ENCODE data around the gene VWA8. TPM values are rescaled to one million over a fixed set of nuclear protein-coding genes. Genes with fewer than 3 reads are reported as not detected.
"Not testable (repeated sequence)": the region's sequence is repeated elsewhere in the genome, so short reads cannot be mapped to it uniquely, and the experiment has no call there.

VWA8 gene
- total and polyA plus RNA-seq, 4 donors = 7.1 to 50.3 (median 12.4) TPM

DNA sequence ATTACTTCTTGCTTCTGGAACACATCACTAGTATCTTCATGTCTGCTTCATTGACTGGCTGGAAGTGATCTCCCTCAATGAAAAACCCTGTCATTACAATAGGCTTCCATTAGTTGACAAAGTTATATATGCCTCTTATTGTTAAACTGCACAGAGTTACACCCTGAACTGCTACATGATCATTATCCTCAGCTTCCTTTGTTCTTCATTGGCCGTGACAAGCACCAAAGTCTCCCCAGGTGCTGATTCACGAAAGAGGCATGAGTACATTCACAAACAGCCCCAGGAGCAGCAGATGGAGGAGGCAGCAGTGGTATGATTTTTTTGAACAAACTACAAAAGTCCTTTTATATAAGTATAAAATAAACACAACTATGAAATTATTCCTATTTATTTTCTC, 51.4 kb downstream of the VWA8 start:
- H3K36me3 ChIP-seq (ENCODE audit: control insufficient read depth in 4 of 4, insufficient read depth in 3 of 4, low read depth in 1 of 4, low read length in 3 of 4) = peaks cover 0 to 12% (median 10%) of the 10 kb centered on the region in 4 donors
- 95% methylated on average over 2 of the region's 2 CpGs for WGBS
- TF ChIP-seq, protein P1, sequence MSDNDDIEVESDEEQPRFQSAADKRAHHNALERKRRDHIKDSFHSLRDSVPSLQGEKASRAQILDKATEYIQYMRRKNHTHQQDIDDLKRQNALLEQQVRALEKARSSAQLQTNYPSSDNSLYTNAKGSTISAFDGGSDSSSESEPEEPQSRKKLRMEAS (IDR thresholded peaks at IDR 0.05) = no peak
- no peak for TF ChIP-seq FOXA2 (IDR thresholded peaks at IDR 0.05)
- TF ChIP-seq EGR1 (IDR thresholded peaks at IDR 0.05; ENCODE audit: low read depth in 2 of 2) = no peak
- TF ChIP-seq HNF4G (IDR thresholded peaks at IDR 0.05) = no peak
- no peak for TF ChIP-seq HNF4A (conservative IDR thresholded peaks at IDR 0.05)
- TF ChIP-seq FOXA1 (IDR thresholded peaks at IDR 0.05) = no peak
- TF ChIP-seq SP1 (IDR thresholded peaks at IDR 0.05) = no peak
- no peak for TF ChIP-seq YY1 (IDR thresholded peaks at IDR 0.05)

DNA sequence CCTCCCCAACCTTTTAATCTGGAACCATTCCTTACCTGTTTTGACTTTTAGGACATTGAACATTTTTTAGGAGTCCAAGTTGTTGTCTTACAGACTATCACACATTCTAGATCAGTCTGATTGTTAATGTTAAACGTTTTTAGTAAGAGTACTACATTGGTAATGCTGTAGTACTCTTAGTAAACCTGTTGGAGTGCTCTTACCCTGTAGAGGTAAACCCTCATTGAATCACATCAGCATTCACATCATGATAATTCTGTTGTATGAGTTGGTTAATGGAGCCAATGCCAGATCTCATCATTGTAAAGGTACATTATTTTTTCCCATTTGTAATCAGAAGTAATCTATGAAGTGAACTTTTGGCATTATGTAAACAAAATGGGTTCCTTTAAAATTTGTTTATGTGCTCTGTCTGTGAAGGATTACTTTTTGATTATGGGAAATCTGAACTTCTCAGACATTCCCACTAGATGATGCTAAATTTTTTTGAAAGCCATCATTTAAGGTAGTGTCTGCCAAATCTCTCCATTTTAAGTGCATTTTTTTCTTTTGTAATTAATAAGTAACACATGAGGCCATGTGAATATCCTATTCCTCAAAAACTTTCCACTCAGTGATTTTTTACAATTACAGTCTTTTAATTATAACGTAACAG, 55.2 kb downstream of the VWA8 start:
- no peak overlapping the region for H3K27ac ChIP-seq (ENCODE audit: low read depth in 1 of 2, low read length in 2 of 2)
- H3K27me3 ChIP-seq (ENCODE audit: control insufficient read depth in 4 of 4, insufficient read depth in 4 of 4, low read length in 3 of 4) = no peaks in the 10 kb centered on the region
- H3K4me1 ChIP-seq (ENCODE audit: control insufficient read depth in 4 of 4, insufficient read depth in 4 of 4, low read length in 3 of 4) = no peaks in the 10 kb centered on the region
- peaks cover 0 to 12% (median 10%) of the 10 kb centered on the region in 4 donors for H3K36me3 ChIP-seq (ENCODE audit: control insufficient read depth in 4 of 4, insufficient read depth in 3 of 4, low read depth in 1 of 4, low read length in 3 of 4)
- 51% methylated on average over 2 of the region's 2 CpGs for WGBS
- TF ChIP-seq RAD21 (IDR thresholded peaks at IDR 0.05) (peak; percentile 90 to 93), TAF1 (conservative IDR thresholded peaks at IDR 0.05) (no peak)
- TF ChIP-seq, protein P1 (IDR thresholded peaks at IDR 0.05) = peak; percentile 7
- TF ChIP-seq, protein P2, sequence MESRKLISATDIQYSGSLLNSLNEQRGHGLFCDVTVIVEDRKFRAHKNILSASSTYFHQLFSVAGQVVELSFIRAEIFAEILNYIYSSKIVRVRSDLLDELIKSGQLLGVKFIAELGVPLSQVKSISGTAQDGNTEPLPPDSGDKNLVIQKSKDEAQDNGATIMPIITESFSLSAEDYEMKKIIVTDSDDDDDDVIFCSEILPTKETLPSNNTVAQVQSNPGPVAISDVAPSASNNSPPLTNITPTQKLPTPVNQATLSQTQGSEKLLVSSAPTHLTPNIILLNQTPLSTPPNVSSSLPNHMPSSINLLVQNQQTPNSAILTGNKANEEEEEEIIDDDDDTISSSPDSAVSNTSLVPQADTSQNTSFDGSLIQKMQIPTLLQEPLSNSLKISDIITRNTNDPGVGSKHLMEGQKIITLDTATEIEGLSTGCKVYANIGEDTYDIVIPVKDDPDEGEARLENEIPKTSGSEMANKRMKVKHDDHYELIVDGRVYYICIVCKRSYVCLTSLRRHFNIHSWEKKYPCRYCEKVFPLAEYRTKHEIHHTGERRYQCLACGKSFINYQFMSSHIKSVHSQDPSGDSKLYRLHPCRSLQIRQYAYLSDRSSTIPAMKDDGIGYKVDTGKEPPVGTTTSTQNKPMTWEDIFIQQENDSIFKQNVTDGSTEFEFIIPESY (IDR thresholded peaks at IDR 0.05) = no peak
- TF ChIP-seq, protein P3, sequence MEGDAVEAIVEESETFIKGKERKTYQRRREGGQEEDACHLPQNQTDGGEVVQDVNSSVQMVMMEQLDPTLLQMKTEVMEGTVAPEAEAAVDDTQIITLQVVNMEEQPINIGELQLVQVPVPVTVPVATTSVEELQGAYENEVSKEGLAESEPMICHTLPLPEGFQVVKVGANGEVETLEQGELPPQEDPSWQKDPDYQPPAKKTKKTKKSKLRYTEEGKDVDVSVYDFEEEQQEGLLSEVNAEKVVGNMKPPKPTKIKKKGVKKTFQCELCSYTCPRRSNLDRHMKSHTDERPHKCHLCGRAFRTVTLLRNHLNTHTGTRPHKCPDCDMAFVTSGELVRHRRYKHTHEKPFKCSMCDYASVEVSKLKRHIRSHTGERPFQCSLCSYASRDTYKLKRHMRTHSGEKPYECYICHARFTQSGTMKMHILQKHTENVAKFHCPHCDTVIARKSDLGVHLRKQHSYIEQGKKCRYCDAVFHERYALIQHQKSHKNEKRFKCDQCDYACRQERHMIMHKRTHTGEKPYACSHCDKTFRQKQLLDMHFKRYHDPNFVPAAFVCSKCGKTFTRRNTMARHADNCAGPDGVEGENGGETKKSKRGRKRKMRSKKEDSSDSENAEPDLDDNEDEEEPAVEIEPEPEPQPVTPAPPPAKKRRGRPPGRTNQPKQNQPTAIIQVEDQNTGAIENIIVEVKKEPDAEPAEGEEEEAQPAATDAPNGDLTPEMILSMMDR (IDR thresholded peaks at IDR 0.05; ENCODE audit: low read depth, low read length, missing input control) = peak; percentile 65
- no peak for DNase-seq (ENCODE audit: low spot score)
- no peak overlapping the region for H3K9ac ChIP-seq (ENCODE audit: low read depth in 1 of 2, low read length in 2 of 2)
- H3K4me3 ChIP-seq (ENCODE audit: low read depth in 1 of 3, low read length in 3 of 3) = no peak overlapping the region
- H3K9me3 ChIP-seq (ENCODE audit: control insufficient read depth in 4 of 4, low read length in 3 of 4) = no peaks in the 10 kb centered on the region

More for the DNA sequence above, 51.4 kb downstream of the VWA8 start:
- no peak overlapping the region for H3K4me3 ChIP-seq (ENCODE audit: low read depth in 1 of 3, low read length in 3 of 3)
- no peak overlapping the region for H3K9ac ChIP-seq (ENCODE audit: low read depth in 1 of 2, low read length in 2 of 2)
- no peaks in the 10 kb centered on the region for H3K9me3 ChIP-seq (ENCODE audit: control insufficient read depth in 4 of 4, low read length in 3 of 4)
- H3K4me1 ChIP-seq (ENCODE audit: control insufficient read depth in 4 of 4, insufficient read depth in 4 of 4, low read length in 3 of 4) = peaks cover 0 to 8% (median 0%) of the 10 kb centered on the region in 4 donors
- H3K27me3 ChIP-seq (ENCODE audit: control insufficient read depth in 4 of 4, insufficient read depth in 4 of 4, low read length in 3 of 4) = no peaks in the 10 kb centered on the region
- no peak overlapping the region for H3K27ac ChIP-seq (ENCODE audit: low read depth in 1 of 2, low read length in 2 of 2)
- no peak for DNase-seq (ENCODE audit: low spot score)

DNA sequence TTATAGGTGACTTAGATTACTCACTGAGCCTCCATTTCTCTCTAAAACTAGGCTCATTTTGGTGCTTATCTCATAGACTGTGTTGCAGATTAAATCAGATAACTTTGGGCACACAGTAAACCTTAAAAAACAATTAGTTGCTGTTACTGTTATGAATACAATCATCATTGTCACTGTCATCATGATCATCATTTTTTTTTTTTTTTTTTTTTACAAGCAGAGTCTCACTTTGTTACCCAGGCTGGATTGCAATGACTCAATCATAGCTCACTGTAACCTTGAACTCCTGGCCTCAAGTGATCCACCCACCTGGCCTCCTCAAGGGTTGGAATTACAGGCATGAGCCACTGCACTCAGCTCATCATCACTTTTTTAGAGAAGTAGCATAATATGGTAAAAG, 60.0 kb downstream of the VWA8 start:
- TF ChIP-seq JUND (IDR thresholded peaks at IDR 0.05) (no peak), RXRA (IDR thresholded peaks at IDR 0.05) (peak in 1 of 2 donors; percentile 12)
- Histone ChIP-seq H3K27me3 (ENCODE audit: control insufficient read depth in 4 of 4, insufficient read depth in 4 of 4, low read length in 3 of 4) (no peaks in the 10 kb centered on the region), H3K27ac (ENCODE audit: low read depth in 1 of 2, low read length in 2 of 2) (no peak overlapping the region), H3K36me3 (ENCODE audit: control insufficient read depth in 4 of 4, insufficient read depth in 3 of 4, low read depth in 1 of 4, low read length in 3 of 4) (peaks cover 0 to 3% (median 0%) of the 10 kb centered on the region in 4 donors), H3K4me1 (ENCODE audit: control insufficient read depth in 4 of 4, insufficient read depth in 4 of 4, low read length in 3 of 4) (no peaks in the 10 kb centered on the region), H3K9me3 (ENCODE audit: control insufficient read depth in 4 of 4, low read length in 3 of 4) (no peaks in the 10 kb centered on the region), H3K9ac (ENCODE audit: low read depth in 1 of 2, low read length in 2 of 2) (no peak overlapping the region), H3K4me3 (ENCODE audit: low read depth in 1 of 3, low read length in 3 of 3) (no peak overlapping the region)
- no peak for DNase-seq (ENCODE audit: low spot score)

DNA sequence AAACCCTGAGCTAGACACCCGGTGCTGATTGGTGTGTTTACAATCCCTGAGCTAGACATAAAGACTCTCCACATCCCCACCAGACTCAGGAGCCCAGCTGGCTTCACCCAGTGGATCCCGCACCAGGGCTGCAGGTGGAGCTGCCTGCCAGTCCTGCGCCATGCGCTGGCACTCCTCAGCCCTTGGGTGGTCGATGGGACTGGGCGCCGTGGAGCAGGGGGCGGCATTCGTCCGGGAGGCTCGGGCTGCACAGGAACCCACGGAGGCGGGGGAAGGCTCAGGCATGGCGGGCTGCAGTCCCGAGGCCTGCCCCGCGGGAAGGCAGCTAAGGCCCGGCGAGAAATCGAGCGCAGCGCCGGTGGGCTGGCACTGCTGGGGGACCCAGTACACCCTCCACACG, 62.5 kb downstream of the VWA8 start:
- not testable (repeated sequence) for H3K27me3 ChIP-seq (ENCODE audit: control insufficient read depth in 4 of 4, insufficient read depth in 4 of 4, low read length in 3 of 4); H3K4me1 ChIP-seq (ENCODE audit: control insufficient read depth in 4 of 4, insufficient read depth in 4 of 4, low read length in 3 of 4); H3K27ac ChIP-seq (ENCODE audit: low read depth in 1 of 2, low read length in 2 of 2); H3K36me3 ChIP-seq (ENCODE audit: control insufficient read depth in 4 of 4, insufficient read depth in 3 of 4, low read depth in 1 of 4, low read length in 3 of 4); H3K4me3 ChIP-seq (ENCODE audit: low read depth in 1 of 3, low read length in 3 of 3); H3K9ac ChIP-seq (ENCODE audit: low read depth in 1 of 2, low read length in 2 of 2); H3K9me3 ChIP-seq (ENCODE audit: control insufficient read depth in 4 of 4, low read length in 3 of 4); DNase-seq (ENCODE audit: low spot score)
- WGBS = 98% methylated on average over 14 of the region's 24 CpGs
